CD4-positive, alpha-beta T cell treated with Interleukin-6 at 100 ng/mL for 8 hours (primary cell): ENCODE measurements around the gene ZNF648.
"Not testable (repeated sequence)": the region's sequence is repeated elsewhere in the genome, so short reads cannot be mapped to it uniquely, and the experiment has no call there.

ENCODE experiments used
- DNase-seq: peaks from one replicate; pipeline ENCODE4 v3.0.0-alpha.2; 2020; ENCODE audit warnings: mixed read lengths, low spot score

The ZNF648 gene

DNA sequence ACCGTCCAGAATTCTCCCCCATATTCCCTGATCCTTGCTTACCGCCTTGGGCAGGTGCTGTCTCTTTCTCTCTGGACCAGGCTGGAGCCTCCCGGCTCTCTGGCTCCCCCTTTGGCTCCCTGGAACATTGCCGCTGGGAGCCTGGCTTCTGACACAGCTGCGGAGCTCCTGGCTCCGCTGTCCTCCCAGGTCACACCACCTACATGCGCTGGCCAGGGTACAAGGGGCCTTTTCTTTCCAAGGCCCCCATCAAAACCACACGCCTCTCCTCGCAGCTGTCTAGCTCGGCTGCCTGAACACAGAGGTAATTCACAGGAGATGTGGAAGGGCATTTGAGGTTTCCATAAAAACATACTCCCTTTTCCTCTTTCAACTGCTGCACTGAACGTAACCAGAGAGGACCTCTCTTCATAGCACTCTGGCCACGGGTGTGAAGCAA is 7.5 kb upstream of the ZNF648 start:
- no peak for DNase-seq

DNA sequence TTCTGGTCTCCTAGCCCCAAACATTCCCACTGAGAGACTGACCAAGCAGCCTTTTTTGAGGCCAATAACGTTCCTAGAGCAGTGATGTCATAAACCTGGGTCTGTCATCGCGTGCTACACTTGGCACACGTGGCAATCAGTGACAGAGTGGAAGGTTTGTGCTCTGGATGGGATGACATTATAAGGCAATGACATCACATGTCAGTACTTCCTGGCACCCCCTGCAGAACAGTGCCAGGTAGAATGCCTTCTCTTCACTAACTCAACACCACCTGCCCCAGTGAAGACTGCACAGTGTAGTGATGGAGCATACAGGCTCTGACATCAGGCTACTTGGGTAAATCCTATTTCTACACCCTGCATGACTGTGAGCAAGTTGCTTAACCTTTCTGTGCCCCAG is 5.4 kb upstream of the ZNF648 start:
- no peak for DNase-seq

DNA sequence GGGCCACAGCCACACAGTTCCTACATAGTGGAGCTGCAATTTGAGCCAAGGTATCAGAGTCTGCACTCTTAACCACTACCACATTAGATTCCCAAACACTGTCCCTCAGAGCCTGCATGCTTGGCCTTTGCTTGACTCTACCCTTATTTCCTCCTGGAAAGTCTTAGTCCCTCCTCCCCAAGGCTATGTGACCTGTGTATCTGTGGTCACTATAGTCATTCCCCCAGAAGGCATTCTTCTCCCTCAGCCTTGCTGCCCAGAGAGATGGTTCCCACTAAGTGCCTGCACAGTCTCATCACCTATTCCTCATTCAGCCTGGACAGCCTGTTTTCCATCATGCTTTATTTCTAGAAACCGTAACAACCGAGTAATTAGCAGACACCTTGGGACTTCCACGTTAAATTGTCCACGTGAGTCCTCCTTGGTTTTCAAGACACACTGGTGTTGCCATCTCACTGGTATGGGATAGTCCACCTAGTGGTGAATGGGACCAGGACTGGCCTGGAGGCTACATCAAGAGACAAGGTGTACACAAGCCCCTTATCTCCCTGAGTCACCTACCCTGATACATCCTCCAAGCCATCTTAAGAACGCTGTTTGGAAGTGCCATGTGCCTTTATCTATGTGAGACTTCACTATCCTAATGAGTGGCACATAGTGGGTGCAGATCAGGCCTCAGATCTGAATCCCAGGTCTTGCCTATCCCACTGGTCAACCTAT is 3.8 kb upstream of the ZNF648 start:
- no peak for DNase-seq

DNA sequence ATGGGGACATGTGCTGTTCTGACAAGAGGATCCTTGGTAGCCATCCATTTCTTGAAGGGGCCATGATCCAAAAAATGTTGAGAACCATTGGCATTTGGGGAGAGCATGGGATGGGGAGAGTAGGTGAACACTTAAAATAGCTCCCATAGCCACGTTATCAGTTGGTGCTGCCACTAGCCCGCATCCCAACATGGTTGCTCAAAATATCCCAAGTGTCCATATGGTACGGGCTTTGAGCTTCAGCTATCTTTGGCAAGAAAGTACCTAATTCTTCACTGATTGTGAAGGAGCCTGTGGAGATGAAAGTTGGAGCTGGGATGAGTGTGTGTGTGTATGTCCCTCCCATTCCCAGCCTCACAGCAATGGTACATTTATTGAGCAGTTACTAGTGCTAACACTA is 3.1 kb upstream of the ZNF648 start:
- DNase-seq = no peak

DNA sequence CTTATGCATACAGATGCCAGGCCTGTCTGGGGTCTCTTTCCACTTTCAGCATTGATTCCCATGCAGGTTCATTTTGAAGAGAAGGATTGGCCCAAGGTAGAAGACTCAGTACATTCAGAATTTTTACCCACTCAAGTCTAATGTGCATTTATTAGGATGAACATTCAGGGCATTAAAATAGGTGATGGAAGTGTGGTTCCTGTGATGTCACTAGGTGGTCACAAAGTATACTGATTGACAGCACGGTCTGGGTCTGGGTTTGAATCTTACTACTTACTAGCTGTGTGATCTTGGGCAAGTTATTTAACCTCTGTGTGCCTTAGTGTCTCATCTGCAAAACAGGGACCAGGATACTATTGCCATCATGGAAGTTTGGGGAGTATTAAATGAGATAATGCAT is 711 bp upstream of the ZNF648 start:
- no peak for DNase-seq

DNA sequence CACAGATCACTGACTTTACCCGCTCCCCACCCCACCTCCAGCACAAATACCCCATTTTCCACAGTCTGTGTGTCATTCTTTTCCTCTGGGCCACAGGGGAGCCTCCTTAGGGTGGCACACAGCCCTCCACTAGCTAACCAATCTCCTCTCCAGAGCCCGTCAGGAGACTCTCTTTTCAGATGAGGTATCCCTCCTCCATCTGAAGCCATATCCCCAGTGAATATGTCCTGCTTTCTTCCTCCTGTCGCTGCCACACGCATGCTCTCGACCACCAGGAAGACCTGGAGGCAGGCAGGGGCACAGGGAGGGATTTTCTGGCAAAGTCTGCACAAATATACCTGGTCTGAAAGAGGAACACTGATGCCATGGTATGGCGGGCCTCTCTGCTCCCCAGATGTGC is 635 bp downstream of the ZNF648 start:
- no peak for DNase-seq

DNA sequence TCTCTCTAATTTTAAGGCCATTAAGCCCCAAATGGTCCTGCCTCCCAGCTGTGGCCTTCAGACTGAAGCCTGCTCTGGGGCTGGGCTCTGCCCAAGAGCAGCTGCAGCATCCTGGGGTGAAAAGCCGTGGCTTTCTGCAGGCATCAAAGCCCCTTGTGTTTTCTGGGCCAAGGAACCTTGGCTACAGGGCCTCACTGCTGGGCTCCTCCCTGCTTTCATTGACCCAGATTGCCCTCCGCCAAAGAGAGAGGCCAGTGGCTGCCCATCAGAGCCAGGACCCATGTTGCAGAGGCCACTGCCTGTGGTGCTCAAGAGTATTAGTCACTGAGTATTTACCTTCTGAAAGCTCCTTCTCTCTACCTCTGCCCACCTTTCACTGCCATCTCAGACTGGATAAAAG is 1.6 kb downstream of the ZNF648 start:
- no peak for DNase-seq

DNA sequence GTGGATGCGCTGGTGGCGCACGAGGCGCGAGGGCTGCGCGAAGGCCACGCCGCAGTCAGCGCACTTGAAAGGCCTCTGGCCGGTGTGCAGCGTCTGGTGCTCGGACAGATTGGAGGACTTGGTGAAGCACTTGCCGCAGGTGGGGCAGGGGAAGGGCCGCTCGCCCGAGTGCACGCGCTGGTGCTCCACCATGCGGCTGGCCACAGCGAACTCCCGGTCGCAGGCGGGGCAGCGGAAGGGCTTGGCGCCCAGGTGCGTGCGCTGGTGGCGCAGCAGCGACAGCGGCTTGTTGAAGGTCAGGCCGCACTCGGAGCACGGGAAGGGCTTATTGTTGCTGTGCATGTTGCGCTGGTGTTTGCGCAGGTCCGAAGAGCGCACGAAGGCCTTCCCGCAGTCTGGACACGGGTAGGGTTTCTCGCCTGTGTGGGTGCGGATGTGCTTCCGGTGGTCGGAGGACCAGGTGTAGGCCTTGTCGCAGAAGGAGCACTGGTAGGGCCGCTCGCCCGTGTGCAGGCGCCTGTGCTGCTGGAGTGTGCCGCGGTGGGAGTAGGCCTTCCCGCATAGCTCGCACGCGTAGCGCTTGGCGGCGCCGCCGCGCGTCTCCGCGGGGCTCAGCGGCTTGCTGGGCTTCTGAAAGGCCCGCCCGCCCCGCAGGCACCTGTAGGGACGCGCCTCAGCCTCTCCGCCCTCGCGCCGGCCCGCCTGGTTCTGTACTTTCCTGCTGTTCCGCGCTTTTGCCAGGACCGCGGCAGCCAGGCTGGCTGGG is 4.7 kb downstream of the ZNF648 start:
- DNase-seq = no peak

DNA sequence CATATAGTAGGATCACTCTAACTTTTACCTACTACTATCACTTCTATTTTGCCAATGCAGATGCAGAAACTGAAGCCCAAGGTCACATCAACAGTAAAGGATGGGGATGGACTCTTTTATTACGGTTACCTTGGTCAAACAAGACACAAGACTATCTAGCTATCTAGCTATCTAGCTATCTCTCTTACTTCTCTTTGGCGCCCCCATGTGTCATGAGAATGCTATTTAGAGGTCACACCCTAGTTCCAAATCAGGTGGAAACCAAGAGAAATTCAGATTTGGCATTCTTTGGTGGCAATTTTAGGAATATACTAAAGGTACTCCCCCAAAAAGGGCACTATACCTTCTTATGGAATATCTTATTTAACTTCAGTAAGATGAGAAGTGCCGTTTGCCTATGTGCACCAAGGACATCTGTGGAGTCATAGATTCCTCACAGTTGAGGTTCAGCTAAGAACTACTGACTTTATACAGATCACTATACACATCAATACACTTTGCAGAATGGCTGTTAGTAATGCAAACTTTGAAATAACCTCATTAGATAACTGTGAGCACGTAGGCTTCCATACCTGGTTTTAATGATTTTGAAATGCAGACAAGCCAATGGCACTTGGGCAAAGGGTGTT is 6.7 kb downstream of the ZNF648 start:
- DNase-seq = peak; percentile 62

DNA sequence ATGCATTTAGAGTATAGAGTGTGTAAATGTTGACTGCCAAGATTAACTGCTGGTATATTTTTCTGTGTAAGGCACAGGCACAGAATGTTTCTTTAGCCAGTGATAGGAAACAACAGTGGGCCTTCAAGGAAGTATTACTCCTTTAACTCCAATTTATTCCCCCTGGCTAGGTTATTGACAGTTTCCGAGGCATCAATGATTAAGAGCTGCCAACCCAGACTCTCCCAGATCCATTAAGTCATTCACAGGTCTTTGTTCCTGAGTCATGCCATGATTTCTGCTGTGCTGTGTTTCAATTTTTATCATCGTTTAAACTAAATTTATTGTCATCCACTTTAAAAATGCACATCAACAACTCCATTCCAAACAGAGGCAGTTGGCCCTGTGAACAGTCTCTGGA is 9.2 kb downstream of the ZNF648 start:
- DNase-seq = no peak

DNA sequence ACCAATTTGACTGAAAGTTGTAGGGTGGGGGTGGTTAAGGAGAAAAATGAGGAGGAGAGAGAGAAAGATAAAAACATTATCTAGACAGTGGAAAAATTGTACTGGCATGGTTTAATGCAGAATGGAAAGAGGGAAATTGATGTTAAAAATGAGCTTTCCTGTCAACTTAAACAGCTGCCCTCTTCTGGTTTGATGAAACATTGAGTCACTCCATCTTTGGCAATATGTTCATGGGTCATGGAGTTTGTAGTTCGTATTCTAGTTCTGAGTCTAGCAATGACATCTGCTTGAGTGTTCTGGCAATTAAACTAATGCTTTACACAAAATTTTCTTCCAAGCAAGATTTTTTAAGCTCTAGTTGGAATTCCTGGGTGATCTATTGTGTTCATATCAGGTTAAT is 9.6 kb downstream of the ZNF648 start:
- DNase-seq = no peak

DNA sequence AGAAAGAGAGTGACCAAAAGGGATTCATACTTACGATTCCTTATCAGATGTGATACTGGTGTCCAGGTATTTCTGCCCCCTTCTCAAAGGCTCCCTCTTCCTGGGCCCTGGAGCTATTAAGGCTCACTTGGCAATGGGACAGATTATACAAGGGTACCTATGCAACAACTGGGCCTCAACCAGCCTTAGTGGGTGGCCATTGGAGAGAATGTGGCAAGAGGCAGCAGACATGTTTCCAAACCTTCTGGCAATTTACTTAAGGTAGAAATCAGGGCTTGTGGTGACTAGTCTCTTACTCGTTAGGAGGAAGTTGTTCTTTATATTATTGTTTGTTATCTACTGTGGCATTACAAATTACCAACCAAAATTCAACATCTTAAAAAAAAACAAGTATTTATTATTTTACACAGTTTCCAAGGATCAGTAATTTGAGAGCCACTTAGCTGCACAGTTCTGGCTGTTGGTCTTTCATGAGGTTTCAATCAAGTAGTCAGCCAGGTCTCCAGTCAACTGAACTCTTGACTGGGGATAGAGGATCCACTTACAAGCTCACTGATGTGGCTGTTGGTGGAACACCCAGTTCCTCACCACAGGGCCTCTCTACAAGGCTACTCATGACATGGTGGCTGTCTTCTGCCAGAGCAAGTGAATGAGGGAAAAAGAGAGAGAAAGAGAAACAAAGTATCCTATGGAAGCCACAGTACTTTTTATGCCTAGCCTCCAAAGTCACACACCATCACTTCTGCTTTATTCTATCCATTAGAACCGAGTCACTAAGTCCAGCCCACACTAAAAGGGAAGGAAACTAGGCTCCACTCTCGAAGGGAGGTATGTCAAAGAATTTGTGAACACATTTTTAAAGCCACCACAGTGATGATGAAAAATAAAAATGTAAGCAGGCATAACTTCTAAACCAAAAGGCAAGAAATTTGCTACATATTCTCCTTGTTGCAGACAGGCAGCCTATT is 10.7 kb downstream of the ZNF648 start:
- no peak for DNase-seq

DNA sequence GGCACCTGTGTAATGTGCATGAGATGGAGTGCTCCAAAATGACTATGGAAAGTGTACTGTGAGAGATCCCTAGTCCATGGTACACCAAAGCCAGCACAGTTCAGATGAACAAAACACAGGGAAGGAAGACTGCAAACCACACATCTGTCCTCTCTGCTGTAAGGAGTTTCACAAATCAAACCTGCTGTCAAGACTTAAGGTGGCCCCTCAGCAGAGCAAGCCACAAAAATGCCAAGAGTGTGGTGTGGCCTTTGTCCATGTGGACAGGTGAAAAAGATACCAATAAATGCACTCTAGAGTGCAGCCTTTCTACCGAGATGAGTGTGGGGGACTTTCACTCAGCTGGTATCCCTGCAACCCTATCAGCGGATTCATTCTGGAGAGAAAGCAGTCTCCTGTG is 12.9 kb downstream of the ZNF648 start:
- no peak for DNase-seq

DNA sequence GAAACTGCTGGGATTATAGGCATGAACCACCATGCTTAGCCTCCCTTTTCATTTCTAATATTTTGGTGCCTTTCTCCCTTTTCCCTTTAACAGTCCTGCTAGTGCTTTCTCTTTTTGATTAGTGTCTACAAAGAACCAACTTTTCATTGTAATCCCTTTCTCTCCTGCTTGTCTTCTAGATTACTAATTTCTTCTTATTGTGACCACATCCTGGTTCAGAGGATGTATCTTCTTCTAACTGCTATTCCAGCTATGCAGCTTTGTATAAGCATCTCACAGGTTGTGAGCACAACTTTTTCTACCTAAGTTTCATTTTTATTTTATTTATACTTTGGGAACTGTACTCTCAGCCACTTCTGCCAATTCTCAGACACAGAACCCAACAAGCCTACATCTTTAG is 14.7 kb downstream of the ZNF648 start:
- DNase-seq = no peak

DNA sequence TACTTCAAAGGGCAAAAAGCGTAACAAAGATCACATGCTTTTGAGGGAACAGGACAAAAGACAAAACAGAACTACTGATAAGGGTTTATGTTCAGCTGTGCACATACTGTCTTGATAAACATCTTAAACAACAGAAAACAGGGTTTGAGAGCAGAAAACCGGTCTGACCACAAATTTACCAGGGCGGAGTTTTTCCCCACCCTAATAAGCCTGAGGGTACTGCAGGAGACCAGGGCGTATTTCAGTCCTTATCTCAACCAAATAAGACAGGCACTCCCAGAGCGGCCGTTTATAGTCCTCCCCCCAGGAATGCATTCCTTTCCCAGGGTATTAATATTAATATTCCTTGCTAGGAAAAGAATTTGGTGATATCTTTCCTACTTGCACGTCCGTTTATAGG is 16.0 kb downstream of the ZNF648 start:
- DNase-seq = not testable (repeated sequence)

DNA sequence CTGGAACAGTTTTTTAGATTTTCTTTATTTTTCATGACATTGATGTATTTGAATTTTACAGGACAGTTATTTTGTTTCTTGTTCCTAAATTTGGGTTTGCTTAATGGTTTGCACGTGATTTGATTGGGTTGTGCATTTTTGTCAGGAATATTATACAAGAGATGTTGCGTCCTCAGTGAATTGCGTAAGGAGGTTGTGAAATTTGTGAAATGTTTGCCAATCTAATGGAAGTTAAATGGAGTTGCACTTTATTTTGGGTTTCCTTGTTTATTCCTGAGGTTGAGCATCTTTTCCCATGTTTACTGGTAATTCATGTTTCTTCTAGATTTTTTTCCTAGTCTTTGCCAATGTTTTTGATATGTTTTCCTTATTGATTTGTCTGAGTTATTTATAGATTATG is 19.9 kb downstream of the ZNF648 start:
- DNase-seq = no peak

DNA sequence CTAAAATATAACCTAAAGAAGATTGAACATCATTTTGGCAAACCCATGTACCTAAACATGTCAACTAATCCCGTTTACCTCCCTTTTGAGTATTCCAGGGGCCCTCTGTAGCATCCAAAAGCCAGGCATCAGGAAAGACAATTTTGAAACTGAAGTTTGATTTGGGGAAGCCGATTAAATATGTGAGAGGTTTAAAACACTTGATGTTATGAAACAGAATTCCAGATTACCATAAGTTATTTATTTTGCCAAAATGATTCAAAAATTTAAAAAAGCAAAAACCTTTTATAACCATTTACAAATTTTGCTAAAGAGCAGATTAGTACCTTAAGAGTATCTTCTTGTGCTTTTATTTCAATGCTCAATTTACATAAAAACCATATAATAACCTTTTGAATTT is 23.3 kb downstream of the ZNF648 start:
- DNase-seq = no peak

DNA sequence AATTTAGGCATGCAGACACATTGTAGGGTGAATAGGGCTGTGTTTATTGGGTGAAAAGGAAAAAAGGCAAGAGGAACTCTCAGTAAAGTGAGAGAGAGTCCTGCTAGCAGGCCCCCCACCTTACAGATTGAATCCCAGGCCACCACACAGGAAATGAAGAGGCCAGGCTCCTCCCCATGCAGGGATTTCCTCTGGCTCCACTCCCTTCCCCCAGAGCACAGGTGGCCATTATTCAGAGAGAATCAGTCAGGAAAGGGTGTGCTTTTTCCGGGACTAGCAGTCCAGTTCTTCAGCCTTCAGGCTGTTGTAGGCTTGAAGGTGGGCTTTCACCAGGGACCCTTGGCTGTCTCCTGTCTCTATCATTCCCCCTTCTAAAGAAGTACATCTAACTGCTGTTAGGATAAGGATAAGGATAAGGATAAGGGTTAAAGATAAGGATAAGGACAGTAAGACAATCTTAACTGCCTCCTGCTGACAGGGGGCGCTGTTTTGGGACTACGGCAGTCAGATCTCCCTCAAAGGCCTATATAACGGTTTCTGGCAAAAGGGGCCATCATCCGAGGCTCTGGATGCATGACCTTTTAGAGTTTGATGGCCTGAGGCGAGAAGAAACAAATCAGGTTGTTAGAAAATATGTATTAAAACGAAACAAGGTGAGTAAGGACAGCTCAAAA is 26.3 kb downstream of the ZNF648 start:
- no peak for DNase-seq

DNA sequence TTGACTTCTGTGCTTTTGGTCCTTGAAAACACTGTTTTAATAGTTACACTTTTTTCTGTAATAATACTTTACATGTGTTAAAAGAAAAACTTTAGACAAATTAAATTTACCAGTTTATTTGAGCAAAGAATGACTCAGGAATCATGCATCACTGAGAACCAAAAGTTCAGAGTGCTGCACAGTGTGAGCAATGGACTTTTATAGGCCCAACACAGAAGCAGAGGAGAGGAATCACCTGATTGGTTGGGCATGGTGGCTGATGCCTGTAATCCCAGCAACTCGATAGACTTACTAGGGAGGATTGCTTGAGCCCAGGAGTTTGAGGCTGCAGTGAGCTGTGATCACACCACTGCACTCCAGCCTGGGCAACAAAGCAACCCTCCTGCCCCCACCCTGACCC is 29.3 kb downstream of the ZNF648 start:
- no peak for DNase-seq

DNA sequence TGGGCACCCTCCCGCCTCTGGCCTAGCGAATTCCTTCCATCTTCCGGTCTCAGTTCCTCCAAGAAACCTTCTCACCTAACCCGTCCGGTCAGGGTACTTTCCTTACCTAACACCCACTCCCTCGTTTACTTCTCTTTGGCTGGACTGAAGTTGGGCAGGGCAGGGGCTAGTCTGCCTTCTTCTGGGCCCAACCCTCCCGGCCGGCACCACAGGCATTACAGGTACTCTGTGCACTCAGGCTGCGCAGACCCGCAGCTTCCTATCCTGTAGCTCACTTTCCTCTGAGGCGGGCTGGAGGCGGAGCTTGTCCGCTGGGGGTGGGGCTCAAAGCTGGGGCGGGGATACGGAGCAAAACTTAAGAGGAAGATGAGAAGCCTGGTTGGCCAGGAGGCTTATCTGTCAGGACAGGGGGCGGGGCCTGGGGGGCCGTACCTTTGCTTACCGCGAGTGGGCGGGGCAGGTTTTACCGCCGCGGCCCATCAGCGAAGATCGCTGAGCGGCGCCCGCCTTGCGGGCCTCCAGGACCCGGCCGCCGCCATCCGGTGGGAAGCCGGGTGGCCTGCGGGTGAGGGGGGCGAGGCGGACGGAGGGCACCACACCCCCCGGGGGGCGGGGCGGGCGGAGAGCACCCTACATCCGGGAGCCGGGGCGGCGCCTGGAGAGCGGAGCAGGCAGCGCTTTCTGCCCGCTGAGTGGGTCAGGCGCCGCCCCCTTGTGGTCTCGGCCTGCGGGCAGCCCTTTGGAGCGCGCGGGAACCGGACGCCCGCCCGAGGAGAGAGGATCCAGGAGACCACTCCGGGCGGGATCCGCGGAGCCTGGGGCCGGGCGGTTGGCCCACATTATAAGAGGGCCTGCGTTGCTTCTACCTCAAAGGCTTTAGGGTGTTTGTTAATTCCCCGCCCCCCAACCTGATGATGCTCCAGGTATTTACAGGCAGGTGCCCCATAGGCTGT is 31.9 kb downstream of the ZNF648 start:
- DNase-seq = peak; percentile 97
